GM18526 (cell line): ENCODE results near the gene SERPINE2.

Experiments used
- POLR2A ChIP-seq: IDR thresholded peaks from 3 replicates; pipeline ENCODE4 v1.6.1; 2011; ENCODE audit not compliant: insufficient read length; ENCODE audit errors: extremely low read depth

Gene SERPINE2

GRCh38 chr2:224032283-224032682 is 6.8 kb downstream of the SERPINE2 start:
- TF ChIP-seq POLR2A, result no peak

GRCh38 chr2:224031358-224031970 is 7.6 kb downstream of the SERPINE2 start:
- no peak for TF ChIP-seq POLR2A

- no peak for TF ChIP-seq POLR2A
Observed at GRCh38 chr2:224030786-224031185, 8.3 kb downstream of the SERPINE2 start.

- no peak for TF ChIP-seq POLR2A
Observed at GRCh38 chr2:224029876-224030275, 9.2 kb downstream of the SERPINE2 start.

- TF ChIP-seq POLR2A, result no peak
Observed at GRCh38 chr2:224027931-224028330, 11.2 kb downstream of the SERPINE2 start.

- no peak for TF ChIP-seq POLR2A
Observed at GRCh38 chr2:224027070-224027469, 12.0 kb downstream of the SERPINE2 start.

GRCh38 chr2:224025874-224026273 is 13.2 kb downstream of the SERPINE2 start:
- no peak for TF ChIP-seq POLR2A

GRCh38 chr2:224024270-224024669 is 14.8 kb downstream of the SERPINE2 start:
- TF ChIP-seq POLR2A, result no peak

GRCh38 chr2:224023188-224023587 is 15.9 kb downstream of the SERPINE2 start:
- TF ChIP-seq POLR2A, result no peak

GRCh38 chr2:224022486-224022885 is 16.6 kb downstream of the SERPINE2 start:
- no peak for TF ChIP-seq POLR2A

GRCh38 chr2:224020523-224020922 is 18.6 kb downstream of the SERPINE2 start:
- TF ChIP-seq POLR2A, result no peak

GRCh38 chr2:224017957-224018356 is 21.1 kb downstream of the SERPINE2 start:
- TF ChIP-seq POLR2A, result no peak

- TF ChIP-seq POLR2A, result no peak
Observed at GRCh38 chr2:224016963-224017362, 22.1 kb downstream of the SERPINE2 start.

GRCh38 chr2:224014336-224014735 is 24.8 kb downstream of the SERPINE2 start:
- no peak for TF ChIP-seq POLR2A

- no peak for TF ChIP-seq POLR2A
Observed at GRCh38 chr2:224011837-224012236, 27.2 kb downstream of the SERPINE2 start.

- TF ChIP-seq POLR2A, result no peak
Observed at GRCh38 chr2:224009605-224010315, 29.3 kb downstream of the SERPINE2 start.
